Body of pancreas (tissue), 4 donors: ENCODE measurements around the gene CA12.
"Not testable (repeated sequence)": the region's sequence is repeated elsewhere in the genome, so short reads cannot be mapped to it uniquely, and the experiment has no call there.

Experiments
- CTCF ChIP-seq, 7 experiments: fragments of 450-650 bp in 4 of 7; fragments of 200-600 bp in 3 of 7; sonication (generic) in 3 of 7; IDR thresholded peaks; one replicate each; pipeline ENCODE4 v1.5.1; 2016 to 2019; ENCODE audit warnings: antibody characterized with exemption in 7 of 7
- POLR2A ChIP-seq, 3 donors: fragments of 450-650 bp; IDR thresholded peaks; one replicate each; pipeline ENCODE4 v1.6.1; 2016; ENCODE audit warnings: antibody characterized with exemption in 3 of 3, mild to moderate bottlenecking in 2 of 3

GRCh38 chr15:63320446-63320845 is 61.2 kb downstream of the CA12 start:
- TF ChIP-seq CTCF, POLR2A (IDR thresholded peaks at IDR 0.05): not testable (repeated sequence)
